BE2C (cell line): ENCODE measurements around the gene SZT2.

Experiments used
- DNase-seq: peaks from one replicate; pipeline ENCODE4 v3.0.0-alpha.2; 2020
- H3K27me3 ChIP-seq: fragments of 250-450 bp; sonication (Bioruptor Pico); 2 replicates; pipeline ENCODE4 v1.5.1; 2020; ENCODE audit warnings: mild to moderate bottlenecking
- H3K36me3 ChIP-seq: fragments of 250-450 bp; sonication (Bioruptor Pico); 2 replicates; pipeline ENCODE4 v1.5.1; 2020; ENCODE audit warnings: mild to moderate bottlenecking
- H3K4me1 ChIP-seq: fragments of 250-450 bp; sonication (Bioruptor Pico); 2 replicates; pipeline ENCODE4 v1.5.1; 2020
- H3K4me3 ChIP-seq: 2 replicates; pipeline ENCODE4 v1.5.1; 2011; ENCODE audit warnings: low read depth, low read length
- H3K9me3 ChIP-seq: fragments of 250-450 bp; sonication (Bioruptor Pico); 2 replicates; pipeline ENCODE4 v1.5.1; 2020
- CTCF ChIP-seq: IDR thresholded peaks from 2 replicates; pipeline ENCODE4 v1.5.1; 2012; ENCODE audit warnings: mild to moderate bottlenecking, low read depth, low read length

Gene SZT2

GRCh38 chr1:43381612-43382011 lies 8.1 kb upstream of the SZT2 start:
- DNase-seq = no peak
- no peak for TF ChIP-seq CTCF
- H3K4me3 ChIP-seq = no peak overlapping the region
- no peaks in the 10 kb centered on the region for H3K27me3 ChIP-seq
- no peaks in the 10 kb centered on the region for H3K4me1 ChIP-seq
- no peaks in the 10 kb centered on the region for H3K9me3 ChIP-seq
- H3K36me3 ChIP-seq = peaks cover 4% of the 10 kb centered on the region; the same call in 1 of the 2 replicates

- no peaks in the 10 kb centered on the region for H3K4me1 ChIP-seq
- no peak for DNase-seq
- no peaks in the 10 kb centered on the region for H3K27me3 ChIP-seq
- H3K9me3 ChIP-seq = no peaks in the 10 kb centered on the region
- TF ChIP-seq CTCF = no peak
- H3K36me3 ChIP-seq = peaks cover 4% of the 10 kb centered on the region; the same call in 1 of the 2 replicates
- H3K4me3 ChIP-seq = no peak overlapping the region
Observed at GRCh38 chr1:43382027-43382779, 7.5 kb upstream of the SZT2 start.

- H3K27me3 ChIP-seq = no peaks in the 10 kb centered on the region
- TF ChIP-seq CTCF = 0 out of 2 replicates have a peak, but pooled peaks have one; percentile 12
- no peaks in the 10 kb centered on the region for H3K4me1 ChIP-seq
- no peak overlapping the region for H3K4me3 ChIP-seq
- no peaks in the 10 kb centered on the region for H3K9me3 ChIP-seq
- no peak for DNase-seq
- peaks cover 4% of the 10 kb centered on the region for H3K36me3 ChIP-seq
Observed at GRCh38 chr1:43383449-43383848, 6.2 kb upstream of the SZT2 start.

- H3K4me1 ChIP-seq = no peaks in the 10 kb centered on the region
- DNase-seq = no peak
- TF ChIP-seq CTCF = no peak
- H3K27me3 ChIP-seq = no peaks in the 10 kb centered on the region
- H3K4me3 ChIP-seq = no peak overlapping the region
- no peaks in the 10 kb centered on the region for H3K9me3 ChIP-seq
- peaks cover 4% of the 10 kb centered on the region for H3K36me3 ChIP-seq
Observed at GRCh38 chr1:43386676-43387075, 3.0 kb upstream of the SZT2 start.

- Histone ChIP-seq H3K4me3 (no peak overlapping the region), H3K27me3 (no peaks in the 10 kb centered on the region), H3K36me3 (peaks cover 4% of the 10 kb centered on the region), H3K4me1 (no peaks in the 10 kb centered on the region), H3K9me3 (no peaks in the 10 kb centered on the region)
- TF ChIP-seq CTCF = no peak
- DNase-seq = no peak
Observed at GRCh38 chr1:43387976-43388599, 1.6 kb upstream of the SZT2 start.

- peak overlapping the region; percentile 85 for H3K4me3 ChIP-seq
- no peak for DNase-seq
- H3K9me3 ChIP-seq = no peaks in the 10 kb centered on the region
- H3K4me1 ChIP-seq = no peaks in the 10 kb centered on the region
- no peaks in the 10 kb centered on the region for H3K27me3 ChIP-seq
- no peak for TF ChIP-seq CTCF
- H3K36me3 ChIP-seq = peaks cover 4% of the 10 kb centered on the region
Observed at GRCh38 chr1:43388613-43389012, 1.1 kb upstream of the SZT2 start.
